Natural killer cell (primary cell): ENCODE measurements around the gene GNG10. TPM values are rescaled to one million over a fixed set of nuclear protein-coding genes. Genes with fewer than 3 reads are reported as not detected.

Experiments
- ATAC-seq, 3 donors: fragments of 150-1000 bp in 2 of 3; fragments of 200-7000 bp in 1 of 3; cut with Tn5 transposase; 1 replicate in 1 of 3; 2 replicates in 2 of 3; pipeline ENCODE4 v1.10.0; 2021; ENCODE audit warnings: mild to moderate bottlenecking in 2 of 3, moderate library complexity in 2 of 3
- DNase-seq, 2 donors: peaks; one replicate each; pipeline versions ENCODE4 v3.0.0 to v3.0.0-alpha.2; 2013 to 2021; ENCODE audit warnings: mixed read lengths in 1 of 2
- H3K27ac ChIP-seq: one replicate; pipeline ENCODE4 v1.5.1; 2013; ENCODE audit warnings: mild to moderate bottlenecking, low read length
- H3K27me3 ChIP-seq: one replicate; pipeline ENCODE4 v1.6.1; 2013; ENCODE audit warnings: low read length; ENCODE audit not compliant: control insufficient read depth, insufficient read depth
- H3K36me3 ChIP-seq: one replicate; pipeline ENCODE4 v1.6.1; 2013; ENCODE audit warnings: low read length; ENCODE audit not compliant: control insufficient read depth, insufficient read depth
- H3K4me1 ChIP-seq: one replicate; pipeline ENCODE4 v1.6.1; 2013; ENCODE audit warnings: low read length; ENCODE audit not compliant: control insufficient read depth, insufficient read depth
- H3K4me3 ChIP-seq: one replicate; pipeline ENCODE4 v1.5.1; 2013; ENCODE audit warnings: low read length
- H3K9me3 ChIP-seq: one replicate; pipeline ENCODE4 v1.6.1; 2013; ENCODE audit warnings: low read length; ENCODE audit not compliant: control insufficient read depth, insufficient read depth
- H3K27ac Mint-ChIP-seq, 2 donors: one replicate each; pipeline ENCODE4 v1.8.0; 2022; ENCODE audit warnings: mild to moderate bottlenecking in 2 of 2, mixed read lengths in 2 of 2, moderate library complexity in 1 of 2
- H3K27me3 Mint-ChIP-seq, 2 donors: one replicate each; pipeline ENCODE4 v1.8.0; 2022; ENCODE audit warnings: low read depth in 2 of 2, mixed read lengths in 2 of 2
- H3K36me3 Mint-ChIP-seq: one replicate; pipeline ENCODE4 v1.8.0; 2022; ENCODE audit warnings: mixed read lengths
- H3K4me1 Mint-ChIP-seq, 2 donors: one replicate each; pipeline ENCODE4 v1.8.0; 2022; ENCODE audit warnings: mixed read lengths in 2 of 2
- H3K4me3 Mint-ChIP-seq: one replicate; pipeline ENCODE4 v1.8.0; 2022; ENCODE audit warnings: mild to moderate bottlenecking, moderate library complexity, mixed read lengths
- H3K9me3 Mint-ChIP-seq, 2 donors: one replicate each; pipeline ENCODE4 v1.8.0; 2022; ENCODE audit warnings: mixed read lengths in 2 of 2
- WGBS: methylation state at CpG from one replicate; pipeline ENCODE4 v1.1.7; 2013; ENCODE audit warnings: missing lambda C conversion rate; ENCODE audit not compliant: insufficient coverage; 5-methylcytosine and 5-hydroxymethylcytosine counted together
- intact Hi-C: fragments of 100-400 bp; cut with micrococcal nuclease; formaldehyde crosslinking; loops from one replicate; pipeline ENCODE4 v1.14.2; 2022
- total RNA-seq, 4 donors: library from RNA; stranded (reverse); fragments of 120-200 nt in 1 of 4; gene quantifications; one replicate each; pipeline versions ENCODE4 v1.2.3 to v1.2.4, GENCODE V29; 2013 to 2022
- TF ChIP-seq, protein P1 (sequence below): fragments of 200-600 bp; IDR thresholded peaks from one replicate; pipeline ENCODE4 v1.8.0; 2022; ENCODE audit warnings: antibody characterized with exemption

GNG10 gene
- total RNA-seq, 3 donors from 2014 or later (not counting 1 experiment from before 2014, with no cell fraction given) = 5.6 to 6.9 (median 6.0) TPM

DNA sequence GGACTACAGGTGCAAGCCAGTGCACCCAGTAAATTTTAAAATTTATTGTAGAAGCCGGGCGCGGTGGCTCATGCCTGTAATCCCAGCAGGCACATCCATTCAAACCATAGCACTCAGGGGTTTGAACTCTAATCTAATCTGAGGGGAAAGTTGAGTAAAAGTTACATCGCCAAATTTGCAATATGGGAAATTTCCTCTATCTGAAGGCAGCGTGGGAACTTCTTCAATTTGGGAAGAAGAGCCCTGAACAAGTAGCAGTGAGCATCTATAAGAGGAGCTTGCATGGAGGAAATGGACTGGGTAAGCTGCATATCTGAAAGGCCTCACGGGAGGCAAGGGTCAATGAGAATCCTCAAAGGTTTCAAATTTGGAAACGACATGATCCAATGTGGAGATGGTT, 33.0 kb upstream of the GNG10 start:
- intact Hi-C loops = no loop called here
- no peak for ATAC-seq
- H3K4me3 ChIP-seq = no peak overlapping the region
- H3K27ac Mint-ChIP-seq = no peak overlapping the region
- TF ChIP-seq, protein P1, sequence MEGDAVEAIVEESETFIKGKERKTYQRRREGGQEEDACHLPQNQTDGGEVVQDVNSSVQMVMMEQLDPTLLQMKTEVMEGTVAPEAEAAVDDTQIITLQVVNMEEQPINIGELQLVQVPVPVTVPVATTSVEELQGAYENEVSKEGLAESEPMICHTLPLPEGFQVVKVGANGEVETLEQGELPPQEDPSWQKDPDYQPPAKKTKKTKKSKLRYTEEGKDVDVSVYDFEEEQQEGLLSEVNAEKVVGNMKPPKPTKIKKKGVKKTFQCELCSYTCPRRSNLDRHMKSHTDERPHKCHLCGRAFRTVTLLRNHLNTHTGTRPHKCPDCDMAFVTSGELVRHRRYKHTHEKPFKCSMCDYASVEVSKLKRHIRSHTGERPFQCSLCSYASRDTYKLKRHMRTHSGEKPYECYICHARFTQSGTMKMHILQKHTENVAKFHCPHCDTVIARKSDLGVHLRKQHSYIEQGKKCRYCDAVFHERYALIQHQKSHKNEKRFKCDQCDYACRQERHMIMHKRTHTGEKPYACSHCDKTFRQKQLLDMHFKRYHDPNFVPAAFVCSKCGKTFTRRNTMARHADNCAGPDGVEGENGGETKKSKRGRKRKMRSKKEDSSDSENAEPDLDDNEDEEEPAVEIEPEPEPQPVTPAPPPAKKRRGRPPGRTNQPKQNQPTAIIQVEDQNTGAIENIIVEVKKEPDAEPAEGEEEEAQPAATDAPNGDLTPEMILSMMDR = no peak
- H3K27me3 Mint-ChIP-seq = peaks cover 0 to 4% of the 10 kb centered on the region in 2 donors
- H3K36me3 Mint-ChIP-seq = no peaks in the 10 kb centered on the region
- no peak overlapping the region for H3K27ac ChIP-seq
- H3K4me1 Mint-ChIP-seq = peaks cover 21 to 28% of the 10 kb centered on the region in 2 donors
- no peaks in the 10 kb centered on the region for H3K9me3 Mint-ChIP-seq
- H3K4me1 ChIP-seq = peaks cover 14% of the 10 kb centered on the region
- H3K4me3 Mint-ChIP-seq = no peak overlapping the region
- DNase-seq = no peak
- WGBS = 82% methylated on average over 7 of the region's 7 CpGs
- no peaks in the 10 kb centered on the region for H3K36me3 ChIP-seq
- H3K27me3 ChIP-seq = no peaks in the 10 kb centered on the region
- H3K9me3 ChIP-seq = no peaks in the 10 kb centered on the region

DNA sequence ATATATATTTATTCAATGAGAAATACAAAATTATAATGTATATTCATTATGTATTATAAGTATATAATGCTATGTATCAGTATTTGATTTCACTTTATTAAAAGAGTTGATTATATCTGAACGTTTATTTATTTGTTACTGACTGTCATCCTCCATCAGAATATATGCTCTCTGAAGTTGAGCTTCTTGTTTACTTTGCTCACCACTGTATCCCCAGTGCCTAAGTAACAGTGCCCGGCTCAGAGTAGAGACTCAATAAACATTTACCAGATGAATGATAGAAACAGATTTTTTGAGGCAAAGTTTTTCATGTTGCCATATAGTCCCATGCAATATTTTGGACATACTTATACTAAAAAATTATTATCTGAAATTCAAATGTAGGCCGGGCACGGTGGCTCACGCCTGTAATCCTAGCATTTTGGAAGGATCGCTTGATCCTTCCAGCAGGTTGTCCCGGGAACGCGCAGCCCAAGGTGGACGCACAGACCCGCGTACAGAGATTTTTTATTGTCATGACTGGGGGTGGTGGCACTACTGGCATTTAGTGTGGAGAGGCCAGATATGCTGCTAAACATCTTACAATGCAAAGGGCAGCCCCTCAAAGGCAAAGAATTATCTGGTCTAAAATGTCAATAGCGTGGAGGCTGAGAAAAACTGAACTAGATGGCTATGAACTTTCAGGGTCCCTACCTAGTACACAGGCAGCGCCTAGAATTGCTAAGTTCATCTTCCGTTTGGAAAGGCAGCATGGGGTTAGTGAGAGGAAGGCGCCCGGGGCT, 31.0 kb upstream of the GNG10 start:
- H3K9me3 Mint-ChIP-seq = no peaks in the 10 kb centered on the region
- Histone ChIP-seq H3K36me3 (no peaks in the 10 kb centered on the region), H3K9me3 (no peaks in the 10 kb centered on the region), H3K4me3 (peak overlapping the region; percentile 56), H3K4me1 (peaks cover 14% of the 10 kb centered on the region), H3K27me3 (no peaks in the 10 kb centered on the region), H3K27ac (peak overlapping the region; percentile 38)
- peaks cover 36 to 38% of the 10 kb centered on the region in 2 donors for H3K4me1 Mint-ChIP-seq
- no peak for DNase-seq
- intact Hi-C loops = loop anchor here (2.0 to 5.0 kb wide), 2 partner anchors 146 to 1087 kb away; partner anchors contain the start of genes ECPAS and INIP
- TF ChIP-seq, protein P1 = no peak
- H3K27me3 Mint-ChIP-seq = no peaks in the 10 kb centered on the region
- no peaks in the 10 kb centered on the region for H3K36me3 Mint-ChIP-seq
- peak overlapping the region; percentile 89 to 93 for H3K27ac Mint-ChIP-seq
- WGBS = 10% methylated on average over 15 of the region's 17 CpGs
- peak; percentile 22 to 28 (median 24) for ATAC-seq
- H3K4me3 Mint-ChIP-seq = peak overlapping the region; percentile 91

DNA sequence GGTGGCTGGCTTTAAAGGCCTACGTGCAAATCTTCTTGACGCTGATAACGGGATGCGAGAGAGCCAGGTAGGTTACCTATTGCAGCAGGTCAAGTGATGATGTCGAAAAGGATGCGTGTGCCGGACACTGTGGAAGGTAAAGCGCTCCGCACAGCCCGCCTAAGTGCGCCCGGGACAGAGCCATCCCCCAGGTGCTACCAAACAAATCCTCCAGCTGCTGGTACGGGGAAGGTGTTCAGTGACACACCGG, 30.5 kb upstream of the GNG10 start:
- H3K4me3 Mint-ChIP-seq = peak overlapping the region; percentile 91
- no peaks in the 10 kb centered on the region for H3K27me3 Mint-ChIP-seq
- Histone ChIP-seq H3K4me3 (peak overlapping the region; percentile 56), H3K27me3 (no peaks in the 10 kb centered on the region), H3K27ac (peak overlapping the region; percentile 38), H3K36me3 (no peaks in the 10 kb centered on the region), H3K9me3 (no peaks in the 10 kb centered on the region), H3K4me1 (peaks cover 14% of the 10 kb centered on the region)
- TF ChIP-seq, protein P1 = no peak
- H3K9me3 Mint-ChIP-seq = no peaks in the 10 kb centered on the region
- ATAC-seq (no peak), DNase-seq (no peak)
- peaks cover 38 to 40% of the 10 kb centered on the region in 2 donors for H3K4me1 Mint-ChIP-seq
- intact Hi-C loops = loop anchor here (1.0 to 5.0 kb wide), 3 partner anchors 31 to 1086 kb away; partner anchors contain the start of genes ECPAS and INIP
- H3K36me3 Mint-ChIP-seq = no peaks in the 10 kb centered on the region
- H3K27ac Mint-ChIP-seq = peak overlapping the region; percentile 89 to 93
- WGBS = 0% methylated on average over 14 of the region's 14 CpGs
